Thoracic aorta (tissue), 2 donors: ENCODE results near the gene ANKRD34C. TPM values are rescaled to one million over a fixed set of nuclear protein-coding genes. Genes with fewer than 3 reads are reported as not detected.

Experiments
- ATAC-seq: fragments of 150-250 bp; one replicate; pipeline ENCODE4 v1.8.0; 2017; ENCODE audit warnings: low read depth; ENCODE audit not compliant: insufficient number of reproducible peaks, low FRiP score
- DNase-seq: peaks from one replicate; pipeline ENCODE4 v3.0.0-alpha.2; 2020; ENCODE audit warnings: low spot score
- H3K27ac ChIP-seq, 2 donors: fragments of 200-600 bp; sonication (generic); 1 replicate in 1 of 2; 2 replicates in 1 of 2; pipeline ENCODE4 v1.5.1; 2016; ENCODE audit warnings: mild to moderate bottlenecking in 2 of 2, moderate library complexity in 2 of 2
- H3K27me3 ChIP-seq: fragments of 200-600 bp; sonication (generic); replicated peaks from 2 replicates; pipeline ENCODE4 v1.6.0; 2016; ENCODE audit warnings: mild to moderate bottlenecking; ENCODE audit not compliant: insufficient read depth
- H3K36me3 ChIP-seq: fragments of 200-600 bp; sonication (generic); one replicate; pipeline ENCODE4 v1.5.1; 2016
- H3K4me1 ChIP-seq, 2 donors: fragments of 200-600 bp; sonication (generic); 1 replicate in 1 of 2; 2 replicates in 1 of 2; pipeline versions ENCODE4 v1.5.1 to v1.6.0; 2016; ENCODE audit warnings: low read depth in 2 of 2, mild to moderate bottlenecking in 1 of 2; ENCODE audit not compliant: control insufficient read depth in 1 of 2
- H3K4me3 ChIP-seq: fragments of 200-600 bp; sonication (generic); 2 replicates; pipeline ENCODE4 v1.5.1; 2016; ENCODE audit warnings: mild to moderate bottlenecking
- H3K9me3 ChIP-seq: fragments of 200-600 bp; sonication (generic); 2 replicates; pipeline ENCODE4 v1.5.1; 2016
- CTCF ChIP-seq: fragments of 200-600 bp; sonication (generic); IDR thresholded peaks from one replicate; pipeline ENCODE4 v1.5.1; 2019; ENCODE audit warnings: antibody characterized with exemption
- total RNA-seq, 2 donors: library from RNA; depleted of rRNA; stranded (reverse); fragments of >200 nt; gene quantifications; one replicate each; pipeline versions ENCODE4 v1.1.0 to v1.2.3, GENCODE V29; 2016

The ANKRD34C gene
- total RNA-seq, 2 donors from 2014 or later: not detected

- no peaks in the 10 kb centered on the region for H3K4me1 ChIP-seq
- H3K4me3 ChIP-seq: no peak overlapping the region
- ATAC-seq: no peak
- DNase-seq: no peak
- no peak for TF ChIP-seq CTCF
- H3K27me3 ChIP-seq: no peaks in the 10 kb centered on the region
- no peaks in the 10 kb centered on the region for H3K9me3 ChIP-seq
- no peak overlapping the region for H3K27ac ChIP-seq
- no peaks in the 10 kb centered on the region for H3K36me3 ChIP-seq
Measured at GRCh38 chr15:79248183-79248582, 34.3 kb upstream of the ANKRD34C start.

GRCh38 chr15:79257454-79257853, 25.1 kb upstream of the ANKRD34C start:
- no peak overlapping the region for H3K27ac ChIP-seq
- DNase-seq: no peak
- no peaks in the 10 kb centered on the region for H3K9me3 ChIP-seq
- H3K36me3 ChIP-seq: no peaks in the 10 kb centered on the region
- no peaks in the 10 kb centered on the region for H3K4me1 ChIP-seq
- ATAC-seq: no peak
- no peaks in the 10 kb centered on the region for H3K27me3 ChIP-seq
- H3K4me3 ChIP-seq: no peak overlapping the region
- TF ChIP-seq CTCF: no peak

GRCh38 chr15:79261836-79262235, 20.7 kb upstream of the ANKRD34C start:
- Histone ChIP-seq H3K9me3 (no peaks in the 10 kb centered on the region), H3K27me3 (no peaks in the 10 kb centered on the region), H3K4me1 (peaks cover 17 to 19% of the 10 kb centered on the region in 2 donors), H3K27ac (no peak overlapping the region), H3K36me3 (no peaks in the 10 kb centered on the region), H3K4me3 (no peak overlapping the region)
- ATAC-seq (no peak), DNase-seq (no peak)
- TF ChIP-seq CTCF: no peak

GRCh38 chr15:79265167-79265566, 17.4 kb upstream of the ANKRD34C start:
- Histone ChIP-seq H3K27me3 (no peaks in the 10 kb centered on the region), H3K4me1 (peaks cover 18 to 25% of the 10 kb centered on the region in 2 donors), H3K9me3 (no peaks in the 10 kb centered on the region), H3K27ac (no peak overlapping the region), H3K4me3 (no peak overlapping the region), H3K36me3 (no peaks in the 10 kb centered on the region)
- DNase-seq (no peak), ATAC-seq (no peak)
- no peak for TF ChIP-seq CTCF

GRCh38 chr15:79265987-79266579, 16.4 kb upstream of the ANKRD34C start:
- DNase-seq: no peak
- ATAC-seq: no peak
- peak overlapping the region in 1 of 2 donors; percentile 1 for H3K27ac ChIP-seq

More at GRCh38 chr15:79265987-79266579, 16.4 kb upstream of the ANKRD34C start:
- Histone ChIP-seq H3K36me3 (no peaks in the 10 kb centered on the region), H3K9me3 (no peaks in the 10 kb centered on the region), H3K27me3 (no peaks in the 10 kb centered on the region), H3K4me3 (no peak overlapping the region), H3K4me1 (peaks cover 18 to 25% of the 10 kb centered on the region in 2 donors)
- no peak for TF ChIP-seq CTCF
